MCF 10A (cell line): Measurements from ENCODE around the gene LCAT. TPM values are rescaled to one million over a fixed set of nuclear protein-coding genes. Genes with fewer than 3 reads are reported as not detected.
A peak's percentile ranks its signal among the peaks of the same experiment; 100 is the strongest.

ENCODE experiments used
- Bru-seq: library from RNA; stranded (reverse); fragments of 400-500 nt; gene quantifications from one replicate; lab custom pipeline; 2021; lab: Mats Ljungman, UMichigan
- BruChase-seq, 2 experiments: library from RNA; stranded (reverse); fragments of 400-500 nt; gene quantifications; one replicate each; lab custom pipeline; 2021; lab: Mats Ljungman, UMichigan
- BruUV-seq: library from RNA; stranded (reverse); fragments of 400-500 nt; replicated peaks from 2 replicates; lab custom pipeline; 2021; lab: Mats Ljungman, UMichigan
- CTCF ChIA-PET: fragments of 300-600 bp; sonication (Branson Sonifier 250); formaldehyde crosslinking; extraction: SDS; loops from one replicate; lab custom pipeline; 2021; ENCODE audit warnings: antibody characterized with exemption, inconsistent platforms; lab: Yijun Ruan, JAX
- POLR2A ChIA-PET: fragments of 300-600, 350-650 bp; sonication (Branson Sonifier 250); formaldehyde crosslinking; extraction: SDS; loops from one replicate; lab custom pipeline; 2020; ENCODE audit warnings: antibody characterized with exemption, inconsistent platforms; lab: Yijun Ruan, JAX
- DNase-seq: peaks from one replicate; pipeline ENCODE4 v3.0.0-alpha.2; 2018; ENCODE audit not compliant: unreplicated experiment
- H3K27ac Mint-ChIP-seq: one replicate; pipeline ENCODE4 v1.8.0; 2022; ENCODE audit warnings: mild to moderate bottlenecking, low read depth, mixed read lengths; ENCODE audit not compliant: unreplicated experiment
- H3K27me3 Mint-ChIP-seq: one replicate; pipeline ENCODE4 v1.8.0; 2022; ENCODE audit warnings: mixed read lengths; ENCODE audit not compliant: insufficient read depth, unreplicated experiment
- H3K36me3 Mint-ChIP-seq: one replicate; pipeline ENCODE4 v1.8.0; 2022; ENCODE audit warnings: mild to moderate bottlenecking, moderate library complexity, mixed read lengths; ENCODE audit not compliant: insufficient read depth, unreplicated experiment
- H3K4me1 Mint-ChIP-seq: one replicate; pipeline ENCODE4 v1.8.0; 2022; ENCODE audit warnings: mixed read lengths; ENCODE audit not compliant: insufficient read depth, unreplicated experiment
- H3K4me3 Mint-ChIP-seq: one replicate; pipeline ENCODE4 v1.8.0; 2022; ENCODE audit warnings: mild to moderate bottlenecking, moderate library complexity, mixed read lengths; ENCODE audit not compliant: unreplicated experiment
- H3K9me3 Mint-ChIP-seq: one replicate; pipeline ENCODE4 v1.8.0; 2022; ENCODE audit warnings: mixed read lengths; ENCODE audit not compliant: unreplicated experiment
- intact Hi-C: fragments of 100-400 bp; cut with micrococcal nuclease; formaldehyde crosslinking; loops from 2 replicates; pipeline ENCODE4 v1.14.1; 2022
- long read RNA-seq: library from polyadenylated mRNA; stranded (forward); transcript quantifications from one replicate; pipeline ENCODE4 v2.0.0, GENCODE V29; 2022
- total RNA-seq: library from RNA; stranded (reverse); gene quantifications from 2 replicates; pipeline ENCODE4 v1.2.3, GENCODE V29; 2022
- TF ChIP-seq, protein P1 (sequence below): fragments of 200-600 bp; IDR thresholded peaks from one replicate; pipeline ENCODE4 v1.8.0; 2022; ENCODE audit warnings: antibody characterized with exemption, mild to moderate bottlenecking; ENCODE audit not compliant: unreplicated experiment

The LCAT gene, protein sequence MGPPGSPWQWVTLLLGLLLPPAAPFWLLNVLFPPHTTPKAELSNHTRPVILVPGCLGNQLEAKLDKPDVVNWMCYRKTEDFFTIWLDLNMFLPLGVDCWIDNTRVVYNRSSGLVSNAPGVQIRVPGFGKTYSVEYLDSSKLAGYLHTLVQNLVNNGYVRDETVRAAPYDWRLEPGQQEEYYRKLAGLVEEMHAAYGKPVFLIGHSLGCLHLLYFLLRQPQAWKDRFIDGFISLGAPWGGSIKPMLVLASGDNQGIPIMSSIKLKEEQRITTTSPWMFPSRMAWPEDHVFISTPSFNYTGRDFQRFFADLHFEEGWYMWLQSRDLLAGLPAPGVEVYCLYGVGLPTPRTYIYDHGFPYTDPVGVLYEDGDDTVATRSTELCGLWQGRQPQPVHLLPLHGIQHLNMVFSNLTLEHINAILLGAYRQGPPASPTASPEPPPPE
- 35.3 and 44.5 TPM in 2 replicates for total RNA-seq
- percentile 65 among the genes with signal in this experiment for Bru-seq, nascent RNA
- BruChase-seq, experiment 1, labeled RNA remaining after a 6-hour chase, result percentile 88 among the genes with signal in this experiment
- BruChase-seq, experiment 2, labeled RNA remaining after a 2-hour chase, result percentile 84 among the genes with signal in this experiment
- long read RNA-seq, transcript LCAT-204 (5 exons, 1,240 nt), result major isoform, 5 of 14 reads
- long read RNA-seq, partial matches to known transcripts, result 1 of 14 reads
- long read RNA-seq, other reads (novel, unspliced or antisense), result 8 of 14 reads

DNA sequence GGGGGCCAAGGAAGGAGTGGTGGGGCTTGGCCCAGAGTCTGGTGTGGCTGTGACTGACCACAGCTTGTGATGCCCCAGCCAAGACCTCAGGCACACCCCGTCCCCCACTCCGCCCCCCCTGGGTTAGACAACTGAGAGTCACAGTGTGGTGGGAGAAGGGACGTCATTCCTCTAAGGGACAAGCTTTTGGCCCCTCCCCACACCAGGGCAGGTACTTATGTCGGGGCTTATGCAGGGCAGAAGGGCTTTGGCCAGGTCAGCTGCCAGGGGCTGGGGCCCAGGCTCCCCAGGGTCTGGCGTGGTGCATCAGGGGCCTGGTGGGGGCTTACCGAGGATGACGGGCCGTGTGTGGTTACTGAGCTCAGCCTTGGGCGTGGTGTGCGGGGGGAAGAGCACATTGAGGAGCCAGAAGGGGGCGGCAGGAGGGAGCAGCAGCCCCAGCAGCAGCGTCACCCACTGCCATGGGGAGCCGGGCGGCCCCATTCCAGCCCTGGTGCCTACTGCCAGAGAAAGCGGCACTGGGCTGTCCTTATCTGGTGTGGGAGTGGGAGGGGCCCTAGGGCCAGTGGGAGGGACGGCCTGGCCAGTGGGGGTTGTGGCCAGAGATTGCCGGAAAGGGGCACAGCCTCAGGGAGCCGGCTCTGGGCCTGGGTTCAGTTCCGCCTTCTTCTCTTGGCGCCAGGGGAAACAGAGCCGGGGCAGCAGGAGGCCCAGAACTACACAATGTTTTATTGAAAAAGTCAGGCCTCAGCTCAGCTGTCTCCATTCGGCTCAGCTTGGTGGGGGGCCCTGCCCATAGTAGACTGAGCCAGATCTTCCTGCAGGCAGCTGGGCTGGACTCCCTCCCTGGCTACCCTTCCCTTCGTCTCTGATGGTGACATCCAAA is at the start of gene LCAT:
LCAT (minus strand) TSS at position 502 of the 886 bp plus-strand sequence; CDS start at position 483, 19 bp downstream.
- Mint-ChIP-seq H3K9me3 (no peaks in the 10 kb centered on the region), H3K27me3 (no peaks in the 10 kb centered on the region), H3K27ac (no peak within 1 kb of the TSS), H3K4me1 (peaks cover 13% of the 10 kb centered on the region), H3K4me3 (no peak within 1 kb of the TSS), H3K36me3 (peaks cover 76% of the 10 kb centered on the region)
- TF ChIP-seq, protein P1, sequence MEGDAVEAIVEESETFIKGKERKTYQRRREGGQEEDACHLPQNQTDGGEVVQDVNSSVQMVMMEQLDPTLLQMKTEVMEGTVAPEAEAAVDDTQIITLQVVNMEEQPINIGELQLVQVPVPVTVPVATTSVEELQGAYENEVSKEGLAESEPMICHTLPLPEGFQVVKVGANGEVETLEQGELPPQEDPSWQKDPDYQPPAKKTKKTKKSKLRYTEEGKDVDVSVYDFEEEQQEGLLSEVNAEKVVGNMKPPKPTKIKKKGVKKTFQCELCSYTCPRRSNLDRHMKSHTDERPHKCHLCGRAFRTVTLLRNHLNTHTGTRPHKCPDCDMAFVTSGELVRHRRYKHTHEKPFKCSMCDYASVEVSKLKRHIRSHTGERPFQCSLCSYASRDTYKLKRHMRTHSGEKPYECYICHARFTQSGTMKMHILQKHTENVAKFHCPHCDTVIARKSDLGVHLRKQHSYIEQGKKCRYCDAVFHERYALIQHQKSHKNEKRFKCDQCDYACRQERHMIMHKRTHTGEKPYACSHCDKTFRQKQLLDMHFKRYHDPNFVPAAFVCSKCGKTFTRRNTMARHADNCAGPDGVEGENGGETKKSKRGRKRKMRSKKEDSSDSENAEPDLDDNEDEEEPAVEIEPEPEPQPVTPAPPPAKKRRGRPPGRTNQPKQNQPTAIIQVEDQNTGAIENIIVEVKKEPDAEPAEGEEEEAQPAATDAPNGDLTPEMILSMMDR, result no peak
- no TSS peak for BruUV-seq
- ChIA-PET CTCF (interaction anchor here (0.7 to 1.0 kb wide), 2 partner anchors 12 to 86 kb away, joined by 3 to 4 read pairs; no protein-coding TSS in a partner anchor), POLR2A (interaction anchor here (1.4 kb wide), 1 partner anchor 8 kb away, joined by 7 read pairs; no protein-coding TSS in a partner anchor)
- intact Hi-C loops, result no loop called here
- DNase-seq, result no peak

DNA sequence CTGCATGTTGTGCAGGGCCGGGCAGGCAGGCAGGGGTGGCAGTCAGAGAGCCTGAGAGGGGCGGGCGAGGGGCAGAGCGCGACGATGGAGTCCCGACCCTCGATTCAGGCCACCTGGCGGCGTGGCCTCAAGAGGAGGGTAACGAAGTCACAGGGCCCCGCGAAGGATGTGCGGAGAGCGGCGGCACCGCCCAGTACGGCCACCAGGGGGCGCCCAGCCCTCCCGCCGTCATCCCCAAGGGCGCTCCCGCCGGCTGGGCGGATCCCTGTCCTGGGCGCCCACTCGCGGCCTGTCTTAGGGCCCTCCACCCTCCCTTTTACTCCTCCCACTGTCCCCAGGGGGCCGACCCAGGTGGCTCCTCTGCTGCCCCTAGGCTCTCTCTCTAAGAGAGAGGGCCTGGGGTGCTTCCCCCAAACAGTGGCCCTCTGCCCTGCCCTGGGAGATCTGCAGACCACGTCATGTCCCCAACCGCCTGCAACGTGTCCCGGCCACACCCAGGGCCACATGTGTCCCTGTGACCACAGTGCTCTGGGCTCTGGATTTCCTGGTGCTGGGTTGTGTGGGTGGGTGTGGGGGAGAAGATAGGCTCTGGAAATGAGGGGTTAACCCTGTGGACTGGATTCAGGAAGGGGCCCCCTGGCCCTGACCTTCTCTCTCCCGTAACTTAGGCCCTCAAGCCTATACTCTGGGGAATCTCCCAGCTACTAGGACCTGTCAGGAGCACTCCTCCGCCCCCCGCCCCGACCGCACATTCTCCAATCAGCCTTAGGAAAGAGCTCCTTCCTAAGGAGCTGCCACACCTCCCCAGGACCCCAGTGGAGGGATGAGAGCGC is 49.5 kb upstream of the LCAT start:
- Mint-ChIP-seq H3K27ac (peak overlapping the region; percentile 82), H3K27me3 (no peaks in the 10 kb centered on the region), H3K36me3 (no peaks in the 10 kb centered on the region), H3K9me3 (no peaks in the 10 kb centered on the region), H3K4me1 (no peaks in the 10 kb centered on the region), H3K4me3 (peak overlapping the region; percentile 53)
- ChIA-PET POLR2A (interaction anchor here (1.2 kb wide), 1 partner anchor 11 kb away, joined by 3 read pairs; no protein-coding TSS in a partner anchor), CTCF (interaction anchor here (0.6 to 1.4 kb wide), 20 partner anchors 9 to 1090 kb away, joined by 3 to 11 read pairs (median 4); partner anchors contain the start of genes DDX28 and DUS2)
- intact Hi-C loops, result loop anchor here (1.0 kb wide), 2 partner anchors 47 to 236 kb away; no protein-coding TSS in a partner anchor
- TF ChIP-seq, protein P1, result peak; percentile 98
- DNase-seq, result peak; percentile 62
- no TSS peak for BruUV-seq

DNA sequence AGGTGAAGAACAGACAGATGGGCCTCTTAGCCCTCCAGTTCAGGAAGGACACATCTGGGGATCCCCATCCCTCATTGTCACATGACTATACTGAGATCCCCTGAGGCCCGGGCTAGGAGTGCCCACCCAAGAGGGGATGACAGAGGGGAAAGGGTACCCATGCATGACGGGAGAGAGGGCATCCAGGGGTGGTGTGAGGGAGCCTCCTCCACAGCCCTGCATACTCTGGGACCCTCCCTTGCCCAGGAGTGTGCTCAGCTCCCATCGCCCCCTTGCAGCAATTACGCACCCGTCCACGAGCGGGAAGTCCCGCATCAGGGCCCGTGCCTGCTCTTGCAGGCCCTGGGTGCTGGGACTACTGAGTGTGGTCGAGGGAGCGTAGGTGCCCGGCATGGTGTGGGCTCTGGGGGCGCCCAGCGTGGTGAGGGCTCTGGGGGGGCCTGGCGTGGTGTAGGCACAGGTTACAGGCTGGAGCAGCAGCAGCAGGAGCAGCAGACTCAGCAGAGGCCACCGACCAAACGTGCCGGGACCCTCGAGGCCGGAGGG is 48.8 kb upstream of the LCAT start:
- H3K27me3 Mint-ChIP-seq, result no peaks in the 10 kb centered on the region
- no peaks in the 10 kb centered on the region for H3K9me3 Mint-ChIP-seq
- no peaks in the 10 kb centered on the region for H3K4me1 Mint-ChIP-seq
- H3K27ac Mint-ChIP-seq, result no peak overlapping the region
- BruUV-seq, result no TSS peak
- intact Hi-C loops, result loop anchor here (1.0 kb wide), 2 partner anchors 48 to 237 kb away; no protein-coding TSS in a partner anchor
- no peaks in the 10 kb centered on the region for H3K36me3 Mint-ChIP-seq
- ChIA-PET CTCF (interaction anchor here (0.6 to 2.4 kb wide), 11 partner anchors 8 to 74 kb away, joined by 3 to 26 read pairs (median 5); partner anchors contain the start of gene DPEP2NB), POLR2A (interaction anchor here (1.2 kb wide), 1 partner anchor 12 kb away, joined by 3 read pairs; no protein-coding TSS in a partner anchor)
- no peak for DNase-seq
- TF ChIP-seq, protein P1, result no peak
- H3K4me3 Mint-ChIP-seq, result no peak overlapping the region
